ENCODE data around the gene TBRG1. TPM values are rescaled to one million over a fixed set of nuclear protein-coding genes. Genes with fewer than 3 reads are reported as not detected.

TBRG1 gene
- total and polyA plus RNA-seq, 2 experiments from 2014 or later, result 24.8 to 56.6 TPM

DNA sequence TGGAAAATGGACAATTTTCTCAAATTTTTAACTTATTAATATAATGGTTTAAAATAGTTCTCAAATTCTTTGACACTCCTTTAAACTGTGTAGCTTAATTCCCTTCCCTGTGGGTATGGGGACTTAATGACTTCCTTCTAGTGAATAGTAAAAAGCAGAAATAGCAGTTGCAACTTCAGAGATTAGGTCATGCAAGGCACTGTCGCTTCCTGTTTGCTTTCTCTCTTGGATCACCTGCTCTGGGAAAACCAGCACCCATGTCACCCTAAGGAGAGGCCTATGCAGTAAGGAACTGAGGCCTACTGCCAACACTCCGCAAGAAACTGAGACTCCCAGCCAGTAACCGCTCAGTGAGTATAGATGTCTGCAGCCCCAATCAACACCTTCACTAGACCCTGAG, 16.9 kb upstream of the TBRG1 start (continued):
- TF ChIP-seq, protein P1, sequence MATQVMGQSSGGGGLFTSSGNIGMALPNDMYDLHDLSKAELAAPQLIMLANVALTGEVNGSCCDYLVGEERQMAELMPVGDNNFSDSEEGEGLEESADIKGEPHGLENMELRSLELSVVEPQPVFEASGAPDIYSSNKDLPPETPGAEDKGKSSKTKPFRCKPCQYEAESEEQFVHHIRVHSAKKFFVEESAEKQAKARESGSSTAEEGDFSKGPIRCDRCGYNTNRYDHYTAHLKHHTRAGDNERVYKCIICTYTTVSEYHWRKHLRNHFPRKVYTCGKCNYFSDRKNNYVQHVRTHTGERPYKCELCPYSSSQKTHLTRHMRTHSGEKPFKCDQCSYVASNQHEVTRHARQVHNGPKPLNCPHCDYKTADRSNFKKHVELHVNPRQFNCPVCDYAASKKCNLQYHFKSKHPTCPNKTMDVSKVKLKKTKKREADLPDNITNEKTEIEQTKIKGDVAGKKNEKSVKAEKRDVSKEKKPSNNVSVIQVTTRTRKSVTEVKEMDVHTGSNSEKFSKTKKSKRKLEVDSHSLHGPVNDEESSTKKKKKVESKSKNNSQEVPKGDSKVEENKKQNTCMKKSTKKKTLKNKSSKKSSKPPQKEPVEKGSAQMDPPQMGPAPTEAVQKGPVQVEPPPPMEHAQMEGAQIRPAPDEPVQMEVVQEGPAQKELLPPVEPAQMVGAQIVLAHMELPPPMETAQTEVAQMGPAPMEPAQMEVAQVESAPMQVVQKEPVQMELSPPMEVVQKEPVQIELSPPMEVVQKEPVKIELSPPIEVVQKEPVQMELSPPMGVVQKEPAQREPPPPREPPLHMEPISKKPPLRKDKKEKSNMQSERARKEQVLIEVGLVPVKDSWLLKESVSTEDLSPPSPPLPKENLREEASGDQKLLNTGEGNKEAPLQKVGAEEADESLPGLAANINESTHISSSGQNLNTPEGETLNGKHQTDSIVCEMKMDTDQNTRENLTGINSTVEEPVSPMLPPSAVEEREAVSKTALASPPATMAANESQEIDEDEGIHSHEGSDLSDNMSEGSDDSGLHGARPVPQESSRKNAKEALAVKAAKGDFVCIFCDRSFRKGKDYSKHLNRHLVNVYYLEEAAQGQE (IDR thresholded peaks at IDR 0.05; ENCODE audit: unreplicated experiment), result no peak
- no peak for TF ChIP-seq ZNF331 (CRISPR knock-in tag; IDR thresholded peaks at IDR 0.05; ENCODE audit: low read depth)
- no peak for TF ChIP-seq POLR2AphosphoS5 (IDR thresholded peaks at IDR 0.05; ENCODE audit: low read depth)
- TF ChIP-seq, protein P2, sequence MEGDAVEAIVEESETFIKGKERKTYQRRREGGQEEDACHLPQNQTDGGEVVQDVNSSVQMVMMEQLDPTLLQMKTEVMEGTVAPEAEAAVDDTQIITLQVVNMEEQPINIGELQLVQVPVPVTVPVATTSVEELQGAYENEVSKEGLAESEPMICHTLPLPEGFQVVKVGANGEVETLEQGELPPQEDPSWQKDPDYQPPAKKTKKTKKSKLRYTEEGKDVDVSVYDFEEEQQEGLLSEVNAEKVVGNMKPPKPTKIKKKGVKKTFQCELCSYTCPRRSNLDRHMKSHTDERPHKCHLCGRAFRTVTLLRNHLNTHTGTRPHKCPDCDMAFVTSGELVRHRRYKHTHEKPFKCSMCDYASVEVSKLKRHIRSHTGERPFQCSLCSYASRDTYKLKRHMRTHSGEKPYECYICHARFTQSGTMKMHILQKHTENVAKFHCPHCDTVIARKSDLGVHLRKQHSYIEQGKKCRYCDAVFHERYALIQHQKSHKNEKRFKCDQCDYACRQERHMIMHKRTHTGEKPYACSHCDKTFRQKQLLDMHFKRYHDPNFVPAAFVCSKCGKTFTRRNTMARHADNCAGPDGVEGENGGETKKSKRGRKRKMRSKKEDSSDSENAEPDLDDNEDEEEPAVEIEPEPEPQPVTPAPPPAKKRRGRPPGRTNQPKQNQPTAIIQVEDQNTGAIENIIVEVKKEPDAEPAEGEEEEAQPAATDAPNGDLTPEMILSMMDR (conservative IDR thresholded peaks at IDR 0.05; ENCODE audit: low read depth in 2 of 2), result no peak

DNA sequence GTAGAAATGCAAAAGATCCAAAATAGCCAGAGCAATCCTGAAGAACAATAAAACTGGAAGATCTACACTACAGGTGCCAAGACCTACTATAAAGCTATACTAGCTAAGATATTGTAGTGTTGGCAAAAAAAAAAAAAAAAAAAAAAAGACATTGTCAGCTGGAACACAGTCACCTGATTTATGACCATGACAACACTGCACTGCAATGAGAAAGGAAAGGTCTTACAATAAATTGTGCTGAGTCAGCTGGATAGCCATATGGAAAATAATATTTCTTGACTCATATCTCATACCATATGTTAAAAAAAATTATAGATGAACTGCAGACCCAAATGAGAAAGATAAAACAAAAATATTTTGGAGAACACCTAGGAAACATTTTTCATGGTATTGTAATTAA, 14.5 kb upstream of the TBRG1 start:
- Histone ChIP-seq H3F3A (replicated peaks; ENCODE audit: low read depth) (no peaks in the 10 kb centered on the region), H3K9me2 (ENCODE audit: insufficient read depth) (no peaks in the 10 kb centered on the region), H3K4me3 (no peak overlapping the region), H3K4me2 (no peak overlapping the region), H3K27me3 (ENCODE audit: insufficient read depth) (no peaks in the 10 kb centered on the region), H3K27ac (ENCODE audit: low read depth) (no peak overlapping the region), H3K4me1 (ENCODE audit: insufficient read depth) (no peaks in the 10 kb centered on the region), H4K20me1 (replicated peaks; ENCODE audit: insufficient read depth) (no peaks in the 10 kb centered on the region), H2AFZ (no peak overlapping the region), H3K36me3 (ENCODE audit: insufficient read depth) (no peaks in the 10 kb centered on the region), H3K79me2 (replicated peaks; ENCODE audit: insufficient read depth) (no peaks in the 10 kb centered on the region)
- no peaks in the 10 kb centered on the region for H3K4me1 Mint-ChIP-seq
- DNase-seq (ENCODE audit: low spot score) (no peak), ATAC-seq (no peak)
- peaks cover 2% of the 10 kb centered on the region for H3K27me3 Mint-ChIP-seq (ENCODE audit: insufficient read depth, low read depth, poor library complexity)
- no peaks in the 10 kb centered on the region for H3K9me3 Mint-ChIP-seq
- TF ChIP-seq, protein P3, sequence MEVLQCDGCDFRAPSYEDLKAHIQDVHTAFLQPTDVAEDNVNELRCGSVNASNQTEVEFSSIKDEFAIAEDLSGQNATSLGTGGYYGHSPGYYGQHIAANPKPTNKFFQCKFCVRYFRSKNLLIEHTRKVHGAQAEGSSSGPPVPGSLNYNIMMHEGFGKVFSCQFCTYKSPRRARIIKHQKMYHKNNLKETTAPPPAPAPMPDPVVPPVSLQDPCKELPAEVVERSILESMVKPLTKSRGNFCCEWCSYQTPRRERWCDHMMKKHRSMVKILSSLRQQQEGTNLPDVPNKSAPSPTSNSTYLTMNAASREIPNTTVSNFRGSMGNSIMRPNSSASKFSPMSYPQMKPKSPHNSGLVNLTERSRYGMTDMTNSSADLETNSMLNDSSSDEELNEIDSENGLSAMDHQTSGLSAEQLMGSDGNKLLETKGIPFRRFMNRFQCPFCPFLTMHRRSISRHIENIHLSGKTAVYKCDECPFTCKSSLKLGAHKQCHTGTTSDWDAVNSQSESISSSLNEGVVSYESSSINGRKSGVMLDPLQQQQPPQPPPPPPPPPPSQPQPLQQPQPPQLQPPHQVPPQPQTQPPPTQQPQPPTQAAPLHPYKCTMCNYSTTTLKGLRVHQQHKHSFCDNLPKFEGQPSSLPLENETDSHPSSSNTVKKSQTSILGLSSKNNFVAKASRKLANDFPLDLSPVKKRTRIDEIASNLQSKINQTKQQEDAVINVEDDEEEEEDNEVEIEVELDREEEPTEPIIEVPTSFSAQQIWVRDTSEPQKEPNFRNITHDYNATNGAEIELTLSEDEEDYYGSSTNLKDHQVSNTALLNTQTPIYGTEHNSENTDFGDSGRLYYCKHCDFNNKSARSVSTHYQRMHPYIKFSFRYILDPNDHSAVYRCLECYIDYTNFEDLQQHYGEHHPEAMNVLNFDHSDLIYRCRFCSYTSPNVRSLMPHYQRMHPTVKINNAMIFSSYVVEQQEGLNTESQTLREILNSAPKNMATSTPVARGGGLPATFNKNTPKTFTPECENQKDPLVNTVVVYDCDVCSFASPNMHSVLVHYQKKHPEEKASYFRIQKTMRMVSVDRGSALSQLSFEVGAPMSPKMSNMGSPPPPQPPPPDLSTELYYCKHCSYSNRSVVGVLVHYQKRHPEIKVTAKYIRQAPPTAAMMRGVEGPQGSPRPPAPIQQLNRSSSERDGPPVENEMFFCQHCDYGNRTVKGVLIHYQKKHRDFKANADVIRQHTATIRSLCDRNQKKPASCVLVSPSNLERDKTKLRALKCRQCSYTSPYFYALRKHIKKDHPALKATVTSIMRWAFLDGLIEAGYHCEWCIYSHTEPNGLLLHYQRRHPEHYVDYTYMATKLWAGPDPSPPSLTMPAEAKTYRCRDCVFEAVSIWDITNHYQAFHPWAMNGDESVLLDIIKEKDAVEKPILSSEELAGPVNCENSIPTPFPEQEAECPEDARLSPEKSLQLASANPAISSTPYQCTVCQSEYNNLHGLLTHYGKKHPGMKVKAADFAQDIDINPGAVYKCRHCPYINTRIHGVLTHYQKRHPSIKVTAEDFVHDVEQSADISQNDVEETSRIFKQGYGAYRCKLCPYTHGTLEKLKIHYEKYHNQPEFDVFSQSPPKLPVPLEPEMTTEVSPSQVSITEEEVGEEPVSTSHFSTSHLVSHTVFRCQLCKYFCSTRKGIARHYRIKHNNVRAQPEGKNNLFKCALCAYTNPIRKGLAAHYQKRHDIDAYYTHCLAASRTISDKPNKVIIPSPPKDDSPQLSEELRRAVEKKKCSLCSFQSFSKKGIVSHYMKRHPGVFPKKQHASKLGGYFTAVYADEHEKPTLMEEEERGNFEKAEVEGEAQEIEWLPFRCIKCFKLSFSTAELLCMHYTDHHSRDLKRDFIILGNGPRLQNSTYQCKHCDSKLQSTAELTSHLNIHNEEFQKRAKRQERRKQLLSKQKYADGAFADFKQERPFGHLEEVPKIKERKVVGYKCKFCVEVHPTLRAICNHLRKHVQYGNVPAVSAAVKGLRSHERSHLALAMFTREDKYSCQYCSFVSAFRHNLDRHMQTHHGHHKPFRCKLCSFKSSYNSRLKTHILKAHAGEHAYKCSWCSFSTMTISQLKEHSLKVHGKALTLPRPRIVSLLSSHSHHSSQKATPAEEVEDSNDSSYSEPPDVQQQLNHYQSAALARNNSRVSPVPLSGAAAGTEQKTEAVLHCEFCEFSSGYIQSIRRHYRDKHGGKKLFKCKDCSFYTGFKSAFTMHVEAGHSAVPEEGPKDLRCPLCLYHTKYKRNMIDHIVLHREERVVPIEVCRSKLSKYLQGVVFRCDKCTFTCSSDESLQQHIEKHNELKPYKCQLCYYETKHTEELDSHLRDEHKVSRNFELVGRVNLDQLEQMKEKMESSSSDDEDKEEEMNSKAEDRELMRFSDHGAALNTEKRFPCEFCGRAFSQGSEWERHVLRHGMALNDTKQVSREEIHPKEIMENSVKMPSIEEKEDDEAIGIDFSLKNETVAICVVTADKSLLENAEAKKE (CRISPR knock-in tag; IDR thresholded peaks at IDR 0.05), result no peak
- TF ChIP-seq, protein P4, sequence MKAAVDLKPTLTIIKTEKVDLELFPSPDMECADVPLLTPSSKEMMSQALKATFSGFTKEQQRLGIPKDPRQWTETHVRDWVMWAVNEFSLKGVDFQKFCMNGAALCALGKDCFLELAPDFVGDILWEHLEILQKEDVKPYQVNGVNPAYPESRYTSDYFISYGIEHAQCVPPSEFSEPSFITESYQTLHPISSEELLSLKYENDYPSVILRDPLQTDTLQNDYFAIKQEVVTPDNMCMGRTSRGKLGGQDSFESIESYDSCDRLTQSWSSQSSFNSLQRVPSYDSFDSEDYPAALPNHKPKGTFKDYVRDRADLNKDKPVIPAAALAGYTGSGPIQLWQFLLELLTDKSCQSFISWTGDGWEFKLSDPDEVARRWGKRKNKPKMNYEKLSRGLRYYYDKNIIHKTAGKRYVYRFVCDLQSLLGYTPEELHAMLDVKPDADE (IDR thresholded peaks at IDR 0.05), result no peak
- TF ChIP-seq EZH2 (IDR thresholded peaks at IDR 0.05; ENCODE audit: low read depth, unreplicated experiment), result no peak
- H3K36me3 Mint-ChIP-seq (ENCODE audit: low read depth), result no peaks in the 10 kb centered on the region
- H3K27ac Mint-ChIP-seq, result no peak overlapping the region
- no peak overlapping the region for H3K4me3 Mint-ChIP-seq

Data from GM23338 (cell line).